IMR-90 (cell line): ENCODE results near the gene TSPAN31. TPM values are rescaled to one million over a fixed set of nuclear protein-coding genes. Genes with fewer than 3 reads are reported as not detected.

Experiments
- ATAC-seq: fragments of 200-7000 bp; cut with Tn5 transposase; 2 replicates; pipeline ENCODE4 v1.9.1; 2020; ENCODE audit warnings: low read depth, mild to moderate bottlenecking, moderate library complexity
- BruUV-seq: library from RNA; stranded (reverse); fragments of 400-500 nt; replicated peaks from 2 replicates; lab custom pipeline; 2021; lab: Mats Ljungman, UMichigan
- CTCF ChIA-PET: fragments of 300-600 bp; formaldehyde crosslinking; extraction: SDS; loops from one replicate; lab custom pipeline; 2021; ENCODE audit warnings: antibody characterized with exemption; lab: Yijun Ruan, JAX
- POLR2A ChIA-PET: fragments of 300-600 bp; sonication (Branson Sonifier 250); formaldehyde crosslinking; loops from one replicate; lab custom pipeline; 2022; ENCODE audit warnings: antibody characterized with exemption; ENCODE audit not compliant: unreplicated experiment; lab: Charles Lee
- DNase-seq: peaks from one replicate; pipeline ENCODE4 v3.0.0; 2013
- H2AFZ ChIP-seq: replicated peaks from 2 replicates; pipeline ENCODE3; 2013; ENCODE audit warnings: low read length, mild to moderate bottlenecking; ENCODE audit not compliant: poor library complexity
- H2AK5ac ChIP-seq: 2 replicates; pipeline ENCODE4 v1.6.1; 2013; ENCODE audit warnings: low read depth, low read length, inconsistent platforms
- H2AK9ac ChIP-seq: replicated peaks from 2 replicates; pipeline ENCODE3; 2013; ENCODE audit warnings: mild to moderate bottlenecking, low read depth, low read length, moderate library complexity; ENCODE audit not compliant: poor library complexity
- H2BK120ac ChIP-seq: 2 replicates; pipeline ENCODE4 v1.6.1; 2013; ENCODE audit warnings: low read depth, low read length, inconsistent platforms
- H2BK15ac ChIP-seq: 3 replicates; pipeline ENCODE4 v1.6.1; 2013; ENCODE audit warnings: low read depth, low read length, inconsistent platforms
- H2BK20ac ChIP-seq: 2 replicates; pipeline ENCODE4 v1.6.1; 2013; ENCODE audit warnings: low read depth, mild to moderate bottlenecking, inconsistent platforms, low read length, moderate library complexity
- H2BK5ac ChIP-seq: 2 replicates; pipeline ENCODE4 v1.6.1; 2013; ENCODE audit warnings: mild to moderate bottlenecking, low read depth, low read length, inconsistent platforms; ENCODE audit not compliant: poor library complexity, severe bottlenecking
- H3K14ac ChIP-seq: replicated peaks from 2 replicates; pipeline ENCODE4 v1.6.1; 2013; ENCODE audit warnings: low read depth, low read length, inconsistent platforms
- H3K18ac ChIP-seq: 2 replicates; pipeline ENCODE4 v1.6.1; 2013; ENCODE audit warnings: low read depth, low read length, control low read depth
- H3K23ac ChIP-seq: 2 replicates; pipeline ENCODE4 v1.6.1; 2013; ENCODE audit warnings: low read depth, low read length, inconsistent platforms
- H3K27ac ChIP-seq: 2 replicates; pipeline ENCODE4 v1.5.1; 2013; ENCODE audit warnings: mild to moderate bottlenecking, control low read depth, low read length; ENCODE audit not compliant: insufficient read depth
- H3K27me3 ChIP-seq: 2 replicates; pipeline ENCODE4 v1.6.1; 2013; ENCODE audit warnings: low read length; ENCODE audit not compliant: control insufficient read depth, insufficient read depth
- H3K36me3 ChIP-seq: 2 replicates; pipeline ENCODE4 v1.6.1; 2013; ENCODE audit warnings: low read length, mixed read lengths; ENCODE audit not compliant: control insufficient read depth, insufficient read depth
- H3K4ac ChIP-seq: 2 replicates; pipeline ENCODE4 v1.6.1; 2013; ENCODE audit warnings: low read depth, low read length, inconsistent platforms
- H3K4me1 ChIP-seq: 2 replicates; pipeline ENCODE4 v1.6.1; 2013; ENCODE audit warnings: low read length, mixed read lengths; ENCODE audit not compliant: control insufficient read depth, insufficient read depth
- H3K4me2 ChIP-seq: 2 replicates; pipeline ENCODE4 v1.6.1; 2013; ENCODE audit warnings: low read depth, mild to moderate bottlenecking, control low read depth, low read length, moderate library complexity
- H3K4me3 ChIP-seq: 2 replicates; pipeline ENCODE4 v1.5.1; 2013; ENCODE audit warnings: low read depth, mild to moderate bottlenecking, control low read depth, low read length, moderate library complexity; ENCODE audit not compliant: insufficient read depth
- H3K56ac ChIP-seq: 2 replicates; pipeline ENCODE4 v1.6.1; 2013; ENCODE audit warnings: low read length, inconsistent platforms; ENCODE audit not compliant: insufficient read depth; ENCODE audit errors: extremely low read depth
- H3K79me1 ChIP-seq, 2 experiments: 2 replicates each; pipeline ENCODE4 v1.6.1; 2013; ENCODE audit warnings: low read length in 2 of 2, inconsistent platforms in 1 of 2, low read depth in 1 of 2
- H3K9ac ChIP-seq: 2 replicates; pipeline ENCODE4 v1.6.1; 2013; ENCODE audit warnings: low read depth, low read length, control low read depth
- H3K9me1 ChIP-seq: 2 replicates; pipeline ENCODE4 v1.6.1; 2013; ENCODE audit warnings: low read length, inconsistent platforms; ENCODE audit not compliant: insufficient read depth
- H3K9me3 ChIP-seq: 2 replicates; pipeline ENCODE4 v1.6.1; 2013; ENCODE audit warnings: low read length; ENCODE audit not compliant: control insufficient read depth, insufficient read depth
- H4K20me1 ChIP-seq: 2 replicates; pipeline ENCODE4 v1.6.1; 2013; ENCODE audit warnings: low read length, inconsistent platforms; ENCODE audit not compliant: insufficient read depth
- H4K5ac ChIP-seq: 2 replicates; pipeline ENCODE4 v1.6.1; 2013; ENCODE audit warnings: mild to moderate bottlenecking, low read depth, low read length, control low read depth
- H4K8ac ChIP-seq, 2 experiments: 2 replicates each; pipeline ENCODE4 v1.6.1; 2013; ENCODE audit warnings: low read depth in 2 of 2, low read length in 2 of 2, control low read depth in 1 of 2, inconsistent platforms in 1 of 2
- H4K91ac ChIP-seq: 2 replicates; pipeline ENCODE4 v1.6.1; 2013; ENCODE audit warnings: low read depth, low read length, inconsistent platforms; ENCODE audit not compliant: insufficient read depth
- BHLHE40 ChIP-seq: fragments of 150-350 bp; IDR thresholded peaks from 2 replicates; pipeline ENCODE4 v1.6.1; 2016; ENCODE audit warnings: mild to moderate bottlenecking, low read depth, low read length
- CEBPB ChIP-seq: IDR thresholded peaks from 2 replicates; pipeline ENCODE4 v1.6.1; 2012; ENCODE audit warnings: low read depth, low read length, improper control_type of control experiment
- FOS ChIP-seq: fragments of 150-350 bp; IDR thresholded peaks from 2 replicates; pipeline ENCODE4 v1.6.1; 2016; ENCODE audit warnings: low read depth, low read length
- MAFK ChIP-seq: IDR thresholded peaks from 2 replicates; pipeline ENCODE4 v1.6.1; 2012; ENCODE audit warnings: low read depth, low read length, improper control_type of control experiment
- MAZ ChIP-seq: IDR thresholded peaks from 2 replicates; pipeline ENCODE4 v1.6.1; 2012; ENCODE audit warnings: low read depth, mild to moderate bottlenecking, low read length, improper control_type of control experiment, moderate library complexity, borderline replicate concordance
- MXI1 ChIP-seq: IDR thresholded peaks from 2 replicates; pipeline ENCODE4 v1.6.1; 2012; ENCODE audit warnings: low read depth, mild to moderate bottlenecking, low read length, moderate library complexity, borderline replicate concordance
- NFE2L2 ChIP-seq: fragments of 150-350 bp; IDR thresholded peaks from 2 replicates; pipeline ENCODE4 v1.6.1; 2016; ENCODE audit warnings: low read depth, mild to moderate bottlenecking, low read length
- RCOR1 ChIP-seq: IDR thresholded peaks from 2 replicates; pipeline ENCODE4 v1.6.1; 2012; ENCODE audit warnings: mild to moderate bottlenecking, low read length, improper control_type of control experiment; ENCODE audit not compliant: insufficient replicate concordance
- RFX5 ChIP-seq: IDR thresholded peaks from 2 replicates; pipeline ENCODE4 v1.8.0; 2012; ENCODE audit warnings: low read depth, mild to moderate bottlenecking, low read length, moderate library complexity
- WGBS, 2 experiments: methylation state at CpG; one replicate each; pipeline versions ENCODE4 v1.1.5 to v1.1.7; 2013; ENCODE audit warnings: missing lambda C conversion rate in 2 of 2; ENCODE audit not compliant: insufficient read length in 1 of 2; ENCODE audit errors: extremely low coverage in 2 of 2; 5-methylcytosine and 5-hydroxymethylcytosine counted together
- dilution Hi-C: fragments of 300-500 bp; cut with HindIII; formaldehyde crosslinking; loops from one replicate; pipeline ENCODE4 v1.14.3; 2018; ENCODE audit warnings: low sequenced_read_pairs; ENCODE audit not compliant: unreplicated experiment
- in situ Hi-C: fragments of 300-500 bp; cut with MboI; formaldehyde crosslinking; loops from 3 replicates; pipeline ENCODE4 v1.14.3; 2019; ENCODE audit warnings: low sequenced_read_pairs, inconsistent platforms, mixed read lengths
- intact Hi-C: fragments of 100-400 bp; cut with micrococcal nuclease; formaldehyde crosslinking; loops from 2 replicates; pipeline ENCODE4 v1.10.0; 2022
- polyA plus RNA-seq, 3 experiments: library from polyadenylated mRNA; depleted of rRNA; stranded (reverse); fragments of >200 nt; gene quantifications; 2 replicates each; pipeline ENCODE4 v1.2.3, GENCODE V29; 2012; ENCODE audit warnings: low replicate concordance in 1 of 3
- total RNA-seq: library from RNA; depleted of rRNA; stranded (reverse); fragments of >200 nt; gene quantifications from 2 replicates; pipeline ENCODE4 v1.2.3, GENCODE V29; 2012
- TF ChIP-seq, protein P1 (sequence below): fragments of 150-350 bp; IDR thresholded peaks from 2 replicates; pipeline ENCODE4 v1.6.1; 2017; ENCODE audit warnings: mild to moderate bottlenecking, antibody characterized with exemption, low read length, low read depth
- TF ChIP-seq, protein P2 (sequence below): fragments of 150-350 bp; IDR thresholded peaks from 2 replicates; pipeline ENCODE4 v1.6.1; 2016; ENCODE audit warnings: low read depth, mild to moderate bottlenecking, low read length, moderate library complexity, borderline replicate concordance

TSPAN31 gene
- total and polyA plus RNA-seq, 2 of the 4 experiments (the other 2 are of a cell fraction), result 12.3 to 71.2 TPM

DNA sequence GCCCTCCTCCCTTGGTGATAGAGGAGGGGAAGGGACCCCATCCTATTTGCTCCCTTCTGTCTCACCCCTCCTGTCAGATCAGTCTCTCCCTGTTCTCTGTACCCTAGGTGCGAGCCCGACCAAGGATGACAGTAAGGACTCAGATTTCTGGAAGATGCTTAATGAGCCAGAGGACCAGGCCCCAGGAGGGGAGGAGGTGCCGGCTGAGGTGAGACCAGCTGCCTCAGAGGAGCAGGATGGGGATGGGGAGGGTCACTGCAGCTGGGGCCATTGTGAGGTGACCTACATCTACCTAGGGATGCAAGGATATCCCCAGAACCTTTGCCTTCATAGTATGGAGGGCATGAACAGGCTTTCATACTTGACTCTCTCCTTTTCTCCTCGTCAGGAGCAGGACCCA, 28.5 kb upstream of the TSPAN31 start:
- H2BK120ac ChIP-seq, result no peak overlapping the region
- H3K56ac ChIP-seq, result no peak overlapping the region
- BruUV-seq, result no TSS peak
- intact Hi-C loops (no loop called here), in situ Hi-C loops (no loop called here), dilution Hi-C loops (no loop called here)
- no peak overlapping the region for H2BK20ac ChIP-seq
- no peak overlapping the region for H3K4ac ChIP-seq
- no peak overlapping the region for H4K8ac ChIP-seq
- H3K23ac ChIP-seq, result no peak overlapping the region
- no peak overlapping the region for H3K18ac ChIP-seq
- no peak overlapping the region for H3K4me3 ChIP-seq
- H3K4me2 ChIP-seq, result no peak overlapping the region
- H3K27me3 ChIP-seq, result no peaks in the 10 kb centered on the region
- no peaks in the 10 kb centered on the region for H3K4me1 ChIP-seq
- ATAC-seq, result no peak
- H3K9ac ChIP-seq, result no peak overlapping the region
- ChIA-PET CTCF (interaction anchor here (0.9 kb wide), 1 partner anchor 9 kb away, joined by 4 read pairs; no protein-coding TSS in a partner anchor), POLR2A (no interaction called here)
- no peaks in the 10 kb centered on the region; a peak in 1 of 4 replicates for H3K79me1 ChIP-seq
- 0 out of 2 replicates have a peak, but pooled peaks cover 3% of the 10 kb centered on the region for H3K9me1 ChIP-seq
- no peak overlapping the region for H2AFZ ChIP-seq
- no CpG with 5 or more reads among the region's 4 CpGs for WGBS, 2 experiments
- no peak overlapping the region for H3K27ac ChIP-seq
- peaks cover 56% of the 10 kb centered on the region for H3K36me3 ChIP-seq
- H2BK5ac ChIP-seq, result no peak overlapping the region
- H4K5ac ChIP-seq, result no peak overlapping the region
- no peaks in the 10 kb centered on the region for H3K9me3 ChIP-seq
- H4K91ac ChIP-seq, result no peak overlapping the region
- no peak for DNase-seq
- no peak overlapping the region for H2AK9ac ChIP-seq
- H3K14ac ChIP-seq, result no peak overlapping the region
- H2BK15ac ChIP-seq, result no peak overlapping the region
- no peaks in the 10 kb centered on the region for H4K20me1 ChIP-seq
- TF ChIP-seq, protein P1, sequence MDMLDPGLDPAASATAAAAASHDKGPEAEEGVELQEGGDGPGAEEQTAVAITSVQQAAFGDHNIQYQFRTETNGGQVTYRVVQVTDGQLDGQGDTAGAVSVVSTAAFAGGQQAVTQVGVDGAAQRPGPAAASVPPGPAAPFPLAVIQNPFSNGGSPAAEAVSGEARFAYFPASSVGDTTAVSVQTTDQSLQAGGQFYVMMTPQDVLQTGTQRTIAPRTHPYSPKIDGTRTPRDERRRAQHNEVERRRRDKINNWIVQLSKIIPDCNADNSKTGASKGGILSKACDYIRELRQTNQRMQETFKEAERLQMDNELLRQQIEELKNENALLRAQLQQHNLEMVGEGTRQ, result no peak
- TF ChIP-seq, protein P2, sequence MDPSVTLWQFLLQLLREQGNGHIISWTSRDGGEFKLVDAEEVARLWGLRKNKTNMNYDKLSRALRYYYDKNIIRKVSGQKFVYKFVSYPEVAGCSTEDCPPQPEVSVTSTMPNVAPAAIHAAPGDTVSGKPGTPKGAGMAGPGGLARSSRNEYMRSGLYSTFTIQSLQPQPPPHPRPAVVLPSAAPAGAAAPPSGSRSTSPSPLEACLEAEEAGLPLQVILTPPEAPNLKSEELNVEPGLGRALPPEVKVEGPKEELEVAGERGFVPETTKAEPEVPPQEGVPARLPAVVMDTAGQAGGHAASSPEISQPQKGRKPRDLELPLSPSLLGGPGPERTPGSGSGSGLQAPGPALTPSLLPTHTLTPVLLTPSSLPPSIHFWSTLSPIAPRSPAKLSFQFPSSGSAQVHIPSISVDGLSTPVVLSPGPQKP, result no peak
- TF ChIP-seq RFX5 (no peak), RCOR1 (no peak), BHLHE40 (no peak), CEBPB (no peak), MXI1 (no peak), MAZ (no peak), FOS (no peak), NFE2L2 (no peak), MAFK (no peak)
- H2AK5ac ChIP-seq, result no peak overlapping the region
